Nucleus accumbens (tissue), 56 donors: ENCODE measurements around the gene IL12RB2.

ENCODE experiments used
- DNase-seq, 56 donors: peaks; one replicate each; lab custom pipeline; 2025; lab: John Stamatoyannopoulos, UW

IL12RB2 gene

DNA sequence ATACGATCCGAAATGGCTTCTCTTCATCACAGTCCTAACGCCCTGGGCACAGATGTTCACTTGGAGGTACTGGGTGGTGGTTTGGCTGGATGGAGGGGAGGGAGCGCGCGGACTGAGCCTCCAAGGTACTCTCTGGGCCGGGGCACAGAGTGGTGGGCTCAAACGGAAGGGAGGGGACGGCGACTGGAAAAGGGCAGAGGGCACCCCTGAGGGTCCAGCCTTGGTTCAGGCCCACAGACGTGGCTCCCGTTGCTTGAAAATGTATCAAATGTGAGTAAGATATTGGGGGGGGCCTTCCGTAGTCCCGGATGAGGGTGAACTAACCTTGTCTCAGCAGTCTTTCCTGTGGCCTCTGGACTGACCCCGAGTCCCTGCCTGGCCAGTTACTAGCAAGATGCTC, 463 bp downstream of the IL12RB2 start:
- DNase-seq: no peak

DNA sequence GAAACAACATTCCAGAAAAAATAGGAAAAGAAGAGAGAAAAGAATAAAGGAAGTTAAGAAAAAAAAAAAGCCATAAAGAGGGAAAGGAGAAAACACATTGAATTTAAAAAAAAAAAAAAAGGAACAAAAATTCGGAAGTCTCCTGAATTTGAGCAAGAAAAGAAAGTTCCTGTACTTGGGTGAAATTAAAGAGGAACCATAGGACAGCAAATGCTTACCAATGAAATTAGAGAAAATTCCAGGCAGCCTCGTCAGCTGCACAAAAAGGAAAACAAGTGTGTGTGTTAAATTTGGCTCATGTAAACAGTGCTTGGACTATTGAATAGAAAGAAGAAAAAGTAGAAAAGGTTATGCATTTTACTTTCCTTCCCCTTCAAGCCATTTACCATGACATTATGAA, 4.9 kb downstream of the IL12RB2 start:
- DNase-seq: no peak

GRCh38 chr1:67313934-67314671, 6.4 kb downstream of the IL12RB2 start:
- no peak for DNase-seq

DNA sequence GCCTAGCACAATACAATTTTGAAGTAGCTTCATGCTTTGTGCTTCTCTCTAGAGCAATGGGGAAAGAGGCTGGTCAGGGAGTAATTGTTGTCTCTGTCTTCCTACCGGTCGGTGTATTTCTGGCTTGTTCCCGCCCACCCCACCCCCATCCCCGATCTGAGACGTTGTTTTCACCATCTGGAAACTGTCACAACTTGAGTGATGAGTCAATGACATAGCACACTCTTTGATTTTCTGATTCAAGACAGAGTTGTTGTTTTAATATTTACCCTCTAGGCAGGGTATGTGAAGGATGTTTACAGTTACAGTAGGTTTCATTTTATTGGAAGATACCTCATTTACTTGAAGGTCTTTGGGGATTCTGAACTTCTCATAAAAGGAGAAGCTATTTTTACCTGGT, 7.0 kb downstream of the IL12RB2 start:
- no peak for DNase-seq

- no peak for DNase-seq
Measured at GRCh38 chr1:67316180-67316902, 8.7 kb downstream of the IL12RB2 start.

GRCh38 chr1:67316918-67317317, 9.2 kb downstream of the IL12RB2 start:
- no peak for DNase-seq

DNA sequence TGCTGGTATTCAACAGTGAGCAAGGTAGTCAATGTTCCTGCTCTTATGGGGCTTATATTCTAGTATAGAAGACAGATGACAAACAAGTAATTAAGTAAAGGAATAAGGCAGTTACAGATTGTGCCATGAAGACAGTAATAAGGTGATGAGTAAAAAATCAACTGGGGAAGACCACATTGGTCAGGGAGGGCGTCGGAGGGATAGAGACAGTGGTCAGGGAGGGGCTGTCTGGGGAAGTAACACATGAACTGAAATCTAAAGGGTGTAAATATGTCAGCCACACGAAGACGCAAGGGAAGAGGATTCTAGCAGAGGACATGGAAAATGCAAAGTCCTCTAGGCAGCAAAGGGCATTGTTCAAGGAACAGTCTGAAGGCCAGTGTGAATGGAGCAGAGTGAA, 10.1 kb downstream of the IL12RB2 start:
- no peak for DNase-seq

DNA sequence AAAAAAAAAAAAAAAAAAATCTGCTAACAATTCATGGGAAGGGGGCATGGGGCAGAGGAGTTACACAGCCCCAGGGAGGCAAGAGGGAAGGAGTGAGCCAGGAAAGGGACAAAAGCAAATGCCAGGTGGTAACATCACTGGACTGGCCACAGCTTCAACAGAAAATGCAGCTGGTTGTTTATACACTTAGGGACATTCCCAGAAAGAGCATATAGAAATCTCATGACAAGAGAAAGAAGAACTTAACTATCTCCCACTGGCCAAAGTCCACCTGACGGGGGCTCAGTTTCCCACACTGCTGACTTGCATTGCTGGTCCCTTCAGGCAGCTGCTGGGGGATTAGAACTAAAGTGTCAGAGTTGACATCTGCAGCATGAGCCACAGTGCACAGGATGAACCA, 14.8 kb downstream of the IL12RB2 start:
- no peak for DNase-seq

DNA sequence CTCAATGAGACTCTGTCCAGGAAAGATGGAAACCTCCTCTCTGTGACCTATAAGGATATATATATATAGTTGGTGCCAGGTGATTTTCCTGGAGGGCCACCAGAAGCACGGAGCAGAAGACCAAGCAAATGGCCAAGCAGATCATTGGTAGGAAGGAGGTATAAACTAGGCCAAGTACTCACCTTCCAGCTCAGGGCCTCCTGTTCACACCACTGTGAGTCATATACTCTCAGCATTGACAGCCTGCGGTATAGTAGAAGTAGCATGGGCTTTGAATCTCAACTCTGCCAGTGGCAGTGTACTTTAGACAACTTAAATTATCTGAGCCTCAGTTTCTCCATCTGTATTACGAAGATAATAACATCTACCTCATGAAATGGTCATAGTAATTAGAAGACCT, 15.4 kb downstream of the IL12RB2 start:
- DNase-seq: no peak

DNA sequence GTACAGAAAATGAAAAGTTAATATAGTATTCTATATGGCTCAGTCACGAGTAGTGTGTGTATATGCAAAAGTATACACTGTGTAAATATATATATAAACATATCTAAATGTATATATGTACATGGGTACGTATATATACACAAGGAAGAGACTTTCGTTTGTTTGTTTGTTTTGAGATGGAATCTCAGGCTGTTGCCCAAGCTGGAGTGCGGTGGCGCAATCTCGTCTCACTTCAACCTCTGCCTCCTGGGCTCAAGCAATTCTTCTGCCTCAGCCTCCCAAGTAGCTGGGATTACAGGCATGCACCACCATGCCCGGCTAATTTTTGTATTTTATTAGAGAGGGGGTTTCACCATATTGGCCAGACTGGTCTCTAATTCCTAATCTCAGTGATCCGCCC, 16.4 kb downstream of the IL12RB2 start:
- no peak for DNase-seq

DNA sequence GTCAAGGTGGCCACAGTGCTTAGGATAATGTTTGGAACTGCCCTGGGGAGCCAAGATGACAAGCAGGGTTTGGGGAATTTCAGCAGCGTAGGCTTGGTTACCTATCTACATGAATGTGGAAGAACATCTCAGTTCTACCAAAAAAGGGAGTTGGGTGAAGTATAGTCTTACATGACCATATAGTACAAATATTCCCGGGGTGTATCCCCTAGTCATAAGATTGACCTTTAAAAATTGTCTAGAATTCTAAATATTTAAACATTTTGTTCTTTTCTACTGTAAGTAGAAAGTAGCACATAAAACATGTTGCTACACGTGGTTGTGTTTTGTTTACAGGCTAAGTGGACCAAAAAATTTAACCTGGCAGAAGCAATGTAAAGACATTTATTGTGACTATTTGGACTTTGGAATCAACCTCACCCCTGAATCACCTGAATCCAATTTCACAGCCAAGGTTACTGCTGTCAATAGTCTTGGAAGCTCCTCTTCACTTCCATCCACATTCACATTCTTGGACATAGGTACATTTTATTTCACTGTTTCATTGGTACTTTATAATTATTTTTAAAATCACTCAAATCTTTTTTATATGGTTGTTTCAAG, 20.3 kb downstream of the IL12RB2 start:
- DNase-seq: no peak

DNA sequence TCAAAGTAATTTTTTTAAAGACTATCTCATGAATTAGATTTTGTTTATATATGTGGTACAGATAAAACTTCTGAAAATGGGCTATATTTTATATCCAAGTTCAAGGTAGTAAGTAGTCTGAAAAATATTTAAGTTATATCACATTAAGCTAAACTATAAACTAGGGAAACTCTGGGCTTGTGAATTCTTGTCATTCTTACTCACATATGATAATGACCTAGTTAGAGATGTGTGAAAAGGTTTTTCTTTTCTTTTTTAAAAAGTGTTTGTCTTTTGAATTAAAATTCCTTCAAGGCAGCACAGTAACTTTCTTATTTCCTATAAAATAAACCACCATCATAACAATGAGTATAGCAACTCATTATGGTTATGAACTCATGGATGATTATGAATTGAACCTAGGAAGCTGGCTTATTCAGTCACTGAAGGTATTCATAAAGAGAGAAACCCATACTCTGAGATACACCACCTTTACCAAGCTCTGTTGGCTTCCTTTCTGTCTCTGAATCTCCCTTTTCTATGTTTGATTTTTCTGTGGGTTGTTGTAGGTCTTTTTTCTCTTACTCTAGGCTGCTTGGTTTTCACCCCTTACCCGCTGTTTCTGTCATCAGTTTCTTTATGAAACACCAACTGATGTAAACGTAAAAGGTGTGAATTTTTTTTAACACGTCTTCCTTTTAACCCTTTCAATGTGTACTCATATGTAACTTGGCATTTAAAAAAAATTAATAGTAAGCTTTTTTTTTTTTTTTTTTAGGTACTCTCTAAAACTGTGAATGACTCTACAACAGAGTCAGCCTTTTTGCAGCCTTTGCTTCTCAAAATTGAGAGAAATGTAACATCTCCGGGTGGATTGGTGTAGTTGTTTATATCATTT, 25.2 kb downstream of the IL12RB2 start:
- DNase-seq: no peak

GRCh38 chr1:67333603-67334002, 25.9 kb downstream of the IL12RB2 start:
- DNase-seq: no peak

GRCh38 chr1:67335411-67335810, 27.7 kb downstream of the IL12RB2 start:
- no peak for DNase-seq

- no peak for DNase-seq
Measured at GRCh38 chr1:67336157-67336556, 28.5 kb downstream of the IL12RB2 start.

GRCh38 chr1:67336783-67337182, 29.1 kb downstream of the IL12RB2 start:
- no peak for DNase-seq

- DNase-seq: no peak
Measured at GRCh38 chr1:67338642-67339041, 31.0 kb downstream of the IL12RB2 start.

- peak in 9 of 56 donors; percentile 2 to 26 (median 5) for DNase-seq
Measured at GRCh38 chr1:67339623-67340343, 32.1 kb downstream of the IL12RB2 start.

GRCh38 chr1:67342076-67342890, 34.6 kb downstream of the IL12RB2 start:
- no peak for DNase-seq
